GM21381 (cell line): ENCODE measurements around the gene DGCR2.
A peak's percentile ranks its signal among the peaks of the same experiment; 100 is the strongest.

ENCODE experiments used
- ATAC-seq: cut with Tn5 transposase; IDR thresholded peaks from one replicate; pipeline ENCODE4 v1.9.1; 2021; ENCODE audit warnings: mild to moderate bottlenecking, moderate library complexity; ENCODE audit not compliant: unreplicated experiment

Gene DGCR2

GRCh38 chr22:19147195-19147780 is 25.1 kb upstream of the DGCR2 start:
- no peak for ATAC-seq

- no peak for ATAC-seq
These were observed 24.2 kb upstream of the DGCR2 start for GRCh38 chr22:19146215-19146968.

GRCh38 chr22:19143967-19144400 is 21.8 kb upstream of the DGCR2 start:
- ATAC-seq, result peak; percentile 2

GRCh38 chr22:19143212-19143611 is 21.0 kb upstream of the DGCR2 start:
- ATAC-seq, result no peak

- ATAC-seq, result no peak
These were observed 20.2 kb upstream of the DGCR2 start for GRCh38 chr22:19142394-19142793.

GRCh38 chr22:19139974-19140373 is 17.8 kb upstream of the DGCR2 start:
- ATAC-seq, result no peak

GRCh38 chr22:19139001-19139356 is 16.8 kb upstream of the DGCR2 start:
- ATAC-seq, result no peak

GRCh38 chr22:19138217-19139000 is 16.2 kb upstream of the DGCR2 start:
- no peak for ATAC-seq

- ATAC-seq, result no peak
These were observed 15.4 kb upstream of the DGCR2 start for GRCh38 chr22:19137384-19138216.

GRCh38 chr22:19136915-19137314 is 14.7 kb upstream of the DGCR2 start:
- no peak for ATAC-seq

GRCh38 chr22:19134874-19135273 is 12.7 kb upstream of the DGCR2 start:
- ATAC-seq, result no peak

GRCh38 chr22:19134176-19134831 is 12.1 kb upstream of the DGCR2 start:
- no peak for ATAC-seq

- ATAC-seq, result no peak
These were observed 11.3 kb upstream of the DGCR2 start for GRCh38 chr22:19133561-19133960.

- no peak for ATAC-seq
These were observed 10.6 kb upstream of the DGCR2 start for GRCh38 chr22:19132693-19133400.

- no peak for ATAC-seq
These were observed 9.9 kb upstream of the DGCR2 start for GRCh38 chr22:19132153-19132552.

- no peak for ATAC-seq
These were observed 9.4 kb upstream of the DGCR2 start for GRCh38 chr22:19131685-19132015.

GRCh38 chr22:19130959-19131684 is 8.9 kb upstream of the DGCR2 start, which contains the start of gene TSSK2:
Gene TSSK2 (plus strand): TSS chr22:19131308. CDS start chr22:19131400, 92 bp downstream.
- ATAC-seq, result no peak

- no peak for ATAC-seq
These were observed 7.7 kb upstream of the DGCR2 start for GRCh38 chr22:19129871-19130270.
